ENCODE measurements around the gene CPLANE1.
A peak's percentile ranks its signal among the peaks of the same experiment; 100 is the strongest.
"Not testable (repeated sequence)": the region's sequence is repeated elsewhere in the genome, so short reads cannot be mapped to it uniquely, and the experiment has no call there.

The CPLANE1 gene

GRCh38 chr5:37165761-37166160 is 83.4 kb downstream of the CPLANE1 start:
- no peak overlapping the region for H3K4me3 ChIP-seq (ENCODE audit: low read length)
- DNase-seq (ENCODE audit: low read depth): no peak
- TF ChIP-seq, protein P1, sequence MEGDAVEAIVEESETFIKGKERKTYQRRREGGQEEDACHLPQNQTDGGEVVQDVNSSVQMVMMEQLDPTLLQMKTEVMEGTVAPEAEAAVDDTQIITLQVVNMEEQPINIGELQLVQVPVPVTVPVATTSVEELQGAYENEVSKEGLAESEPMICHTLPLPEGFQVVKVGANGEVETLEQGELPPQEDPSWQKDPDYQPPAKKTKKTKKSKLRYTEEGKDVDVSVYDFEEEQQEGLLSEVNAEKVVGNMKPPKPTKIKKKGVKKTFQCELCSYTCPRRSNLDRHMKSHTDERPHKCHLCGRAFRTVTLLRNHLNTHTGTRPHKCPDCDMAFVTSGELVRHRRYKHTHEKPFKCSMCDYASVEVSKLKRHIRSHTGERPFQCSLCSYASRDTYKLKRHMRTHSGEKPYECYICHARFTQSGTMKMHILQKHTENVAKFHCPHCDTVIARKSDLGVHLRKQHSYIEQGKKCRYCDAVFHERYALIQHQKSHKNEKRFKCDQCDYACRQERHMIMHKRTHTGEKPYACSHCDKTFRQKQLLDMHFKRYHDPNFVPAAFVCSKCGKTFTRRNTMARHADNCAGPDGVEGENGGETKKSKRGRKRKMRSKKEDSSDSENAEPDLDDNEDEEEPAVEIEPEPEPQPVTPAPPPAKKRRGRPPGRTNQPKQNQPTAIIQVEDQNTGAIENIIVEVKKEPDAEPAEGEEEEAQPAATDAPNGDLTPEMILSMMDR (conservative IDR thresholded peaks at IDR 0.05; ENCODE audit: low read depth, low read length): no peak

- H3K4me3 ChIP-seq (ENCODE audit: low read length): no peak overlapping the region
- TF ChIP-seq, protein P1 (conservative IDR thresholded peaks at IDR 0.05; ENCODE audit: low read depth, low read length): no peak
- DNase-seq (ENCODE audit: low read depth): no peak
Observed at GRCh38 chr5:37153661-37154060, 95.5 kb downstream of the CPLANE1 start.

GRCh38 chr5:37146896-37147295 is 102.3 kb downstream of the CPLANE1 start:
- TF ChIP-seq, protein P1 (conservative IDR thresholded peaks at IDR 0.05; ENCODE audit: low read depth, low read length): no peak
- no peak for DNase-seq (ENCODE audit: low read depth)
- H3K4me3 ChIP-seq (ENCODE audit: low read length): no peak overlapping the region

- H3K4me3 ChIP-seq (ENCODE audit: low read length): no peak overlapping the region
- no peak for DNase-seq (ENCODE audit: low read depth)
- TF ChIP-seq, protein P1 (conservative IDR thresholded peaks at IDR 0.05; ENCODE audit: low read depth, low read length): no peak
Observed at GRCh38 chr5:37136694-37137093, 112.5 kb downstream of the CPLANE1 start.

DNA sequence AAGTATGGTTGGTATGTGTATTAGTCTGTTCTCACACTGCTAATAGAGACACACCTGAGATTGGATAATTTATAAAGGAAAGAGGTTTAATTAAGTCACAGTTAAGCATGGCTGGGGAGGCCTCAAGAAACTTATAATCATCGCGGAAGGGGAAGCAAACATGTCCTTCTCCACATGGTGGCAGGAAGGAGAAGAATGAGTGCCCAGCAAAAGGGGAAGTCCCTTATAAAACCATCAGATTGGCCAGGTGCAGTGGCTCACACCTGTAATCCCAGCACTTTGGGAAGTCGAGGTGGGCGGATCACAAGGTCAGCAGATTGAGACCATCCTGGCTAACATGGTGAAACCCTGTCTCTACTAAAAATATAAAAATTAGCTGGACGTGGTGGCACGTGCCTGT is 113.9 kb downstream of the CPLANE1 start:
- not testable (repeated sequence) for H3K4me3 ChIP-seq (ENCODE audit: low read length); DNase-seq (ENCODE audit: low read depth)

DNA sequence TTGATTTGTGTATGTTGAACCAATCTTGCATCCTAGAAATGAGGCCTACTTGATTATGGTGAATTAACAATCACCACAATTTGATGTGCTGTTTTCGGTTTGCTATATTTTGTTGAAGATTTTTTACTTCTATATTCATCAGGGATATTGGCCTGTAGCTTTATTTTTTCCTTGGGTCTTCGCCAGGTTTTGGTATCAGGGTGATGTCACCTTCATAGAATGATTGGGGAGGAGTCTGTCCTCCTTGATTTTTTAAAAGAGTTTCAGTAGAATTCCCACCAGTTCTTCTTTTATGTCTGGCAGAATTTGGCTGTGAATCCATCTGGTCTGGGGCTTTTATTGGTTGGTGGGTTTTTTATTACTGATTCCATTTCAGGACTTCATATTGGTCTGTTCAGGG is 115.2 kb downstream of the CPLANE1 start:
- DNase-seq (ENCODE audit: low read depth): peak; percentile 8
- TF ChIP-seq, protein P1 (conservative IDR thresholded peaks at IDR 0.05; ENCODE audit: low read depth, low read length): no peak

GRCh38 chr5:37132646-37133045 is 116.5 kb downstream of the CPLANE1 start:
- H3K4me3 ChIP-seq (ENCODE audit: low read length): no peak overlapping the region
- DNase-seq (ENCODE audit: low read depth): no peak
- TF ChIP-seq, protein P1 (conservative IDR thresholded peaks at IDR 0.05; ENCODE audit: low read depth, low read length): no peak

More for the DNA sequence above, 115.2 kb downstream of the CPLANE1 start:
- no peak overlapping the region for H3K4me3 ChIP-seq (ENCODE audit: low read length)

DNA sequence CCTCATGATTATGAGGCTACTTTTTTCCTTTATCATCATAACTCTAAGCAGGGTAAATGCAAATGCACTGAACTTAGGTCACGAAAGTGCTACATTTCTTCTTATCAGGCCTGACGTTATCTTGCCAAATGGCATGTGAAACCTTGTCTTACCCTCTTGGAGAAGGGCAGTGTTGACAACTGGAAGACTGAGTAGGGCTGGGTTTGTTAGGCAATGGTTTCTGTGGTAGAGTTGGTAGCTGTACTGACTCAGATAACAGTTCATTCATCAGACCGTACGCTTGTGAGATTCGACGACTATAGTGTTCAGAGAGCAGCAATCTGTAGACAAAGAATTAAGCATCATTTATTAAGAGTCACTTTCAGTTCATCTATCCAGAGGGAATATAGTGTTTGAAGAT is 127.7 kb downstream of the CPLANE1 start:
- H3K4me3 ChIP-seq (ENCODE audit: low read length): no peak overlapping the region
- no peak for DNase-seq (ENCODE audit: low read depth)
- TF ChIP-seq, protein P1 (conservative IDR thresholded peaks at IDR 0.05; ENCODE audit: low read depth, low read length): no peak

Measured in retinal pigment epithelial cell (primary cell).